PC-3 (cell line): ENCODE measurements around the gene DTD1.

ENCODE experiments used
- EZH2 ChIP-seq: fragments of 300-600 bp; sonication (generic); IDR thresholded peaks from one replicate; pipeline ENCODE4 v1.6.1; 2017; ENCODE audit warnings: antibody characterized with exemption, mild to moderate bottlenecking, low read length; ENCODE audit not compliant: unreplicated experiment
- EZH2phosphoT487 ChIP-seq: fragments of 300-600 bp; sonication (generic); IDR thresholded peaks from 2 replicates; pipeline ENCODE4 v1.6.1; 2018; ENCODE audit warnings: mild to moderate bottlenecking, antibody characterized with exemption, low read length, borderline replicate concordance
- TF ChIP-seq, protein P1 (sequence below): fragments of 300-600 bp; sonication (generic); conservative IDR thresholded peaks from 2 replicates; pipeline ENCODE4 v1.5.1; 2017; ENCODE audit warnings: antibody characterized with exemption, low read depth, mild to moderate bottlenecking, low read length

DNA sequence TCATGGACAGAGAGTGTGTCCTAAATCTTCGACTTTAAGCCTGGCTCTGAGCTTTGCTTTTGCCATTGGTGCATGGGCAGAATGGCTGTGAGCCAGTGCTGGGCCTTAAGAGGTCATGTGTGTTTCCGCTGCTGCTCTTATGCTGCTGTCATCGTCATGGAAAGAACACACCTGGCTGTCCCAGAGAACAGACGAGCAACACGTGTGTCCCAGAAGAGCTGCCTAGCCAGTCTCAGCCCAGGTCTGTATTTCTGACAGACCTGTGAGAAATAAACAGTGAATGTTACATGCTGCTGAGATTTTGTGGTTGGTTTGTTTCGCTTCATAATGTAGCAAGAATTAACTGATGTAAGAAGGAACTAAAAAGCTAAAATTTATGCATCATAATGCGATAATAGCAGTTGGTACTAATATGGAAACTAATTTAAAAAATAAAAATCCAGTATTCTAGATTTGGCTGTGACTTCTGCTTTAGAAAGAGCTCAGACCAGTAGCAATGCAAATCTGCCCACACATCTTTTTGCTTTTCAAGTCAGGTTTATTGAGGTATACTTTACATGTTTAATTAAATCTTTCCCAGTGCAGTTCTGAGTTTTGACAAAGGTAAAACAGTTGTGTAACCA lies 214.3 kb downstream of the DTD1 start:
- TF ChIP-seq, protein P1, sequence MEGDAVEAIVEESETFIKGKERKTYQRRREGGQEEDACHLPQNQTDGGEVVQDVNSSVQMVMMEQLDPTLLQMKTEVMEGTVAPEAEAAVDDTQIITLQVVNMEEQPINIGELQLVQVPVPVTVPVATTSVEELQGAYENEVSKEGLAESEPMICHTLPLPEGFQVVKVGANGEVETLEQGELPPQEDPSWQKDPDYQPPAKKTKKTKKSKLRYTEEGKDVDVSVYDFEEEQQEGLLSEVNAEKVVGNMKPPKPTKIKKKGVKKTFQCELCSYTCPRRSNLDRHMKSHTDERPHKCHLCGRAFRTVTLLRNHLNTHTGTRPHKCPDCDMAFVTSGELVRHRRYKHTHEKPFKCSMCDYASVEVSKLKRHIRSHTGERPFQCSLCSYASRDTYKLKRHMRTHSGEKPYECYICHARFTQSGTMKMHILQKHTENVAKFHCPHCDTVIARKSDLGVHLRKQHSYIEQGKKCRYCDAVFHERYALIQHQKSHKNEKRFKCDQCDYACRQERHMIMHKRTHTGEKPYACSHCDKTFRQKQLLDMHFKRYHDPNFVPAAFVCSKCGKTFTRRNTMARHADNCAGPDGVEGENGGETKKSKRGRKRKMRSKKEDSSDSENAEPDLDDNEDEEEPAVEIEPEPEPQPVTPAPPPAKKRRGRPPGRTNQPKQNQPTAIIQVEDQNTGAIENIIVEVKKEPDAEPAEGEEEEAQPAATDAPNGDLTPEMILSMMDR, result no peak
- TF ChIP-seq EZH2 (no peak), EZH2phosphoT487 (no peak)
